Lower leg skin (tissue), 4 donors: Measurements from ENCODE around the gene OSBP2. TPM values are rescaled to one million over a fixed set of nuclear protein-coding genes. Genes with fewer than 3 reads are reported as not detected.

Experiments
- DNase-seq, 2 donors: peaks; one replicate each; pipeline ENCODE4 v3.0.0-alpha.2; 2019; ENCODE audit warnings: low spot score in 2 of 2
- H3K4me3 ChIP-seq: fragments of 200-600 bp; sonication (generic); 2 replicates; pipeline ENCODE4 v1.5.1; 2017; ENCODE audit warnings: mild to moderate bottlenecking, low read depth; ENCODE audit not compliant: poor library complexity, severe bottlenecking
- CTCF ChIP-seq, 3 donors: fragments of 450-650 bp; IDR thresholded peaks; one replicate each; pipeline ENCODE4 v1.5.1; 2016; ENCODE audit warnings: antibody characterized with exemption in 3 of 3, mild to moderate bottlenecking in 3 of 3, moderate library complexity in 2 of 3
- POLR2A ChIP-seq, 2 donors: fragments of 450-650 bp; IDR thresholded peaks; one replicate each; pipeline ENCODE4 v1.6.1; 2016 to 2017; ENCODE audit warnings: antibody characterized with exemption in 2 of 2, mild to moderate bottlenecking in 1 of 2, moderate library complexity in 1 of 2
- WGBS, 2 donors: methylation state at CpG; one replicate each; pipeline ENCODE4 v1.1.5; 2018; 5-methylcytosine and 5-hydroxymethylcytosine counted together
- intact Hi-C: fragments of 100-400 bp; cut with DNase I; formaldehyde crosslinking; loops from one replicate; pipeline ENCODE4 v1.15.0; 2023; ENCODE audit warnings: low total_unique reads
- total RNA-seq, 4 donors: library from RNA; depleted of rRNA; stranded (reverse); fragments of >200 nt; gene quantifications; one replicate each; pipeline ENCODE4 v1.1.0, GENCODE V29; 2016

The OSBP2 gene
- total RNA-seq, 4 donors from 2014 or later: 7.2 to 13.3 (median 10.0) TPM

GRCh38 chr22:30932661-30933060 lies 238.0 kb downstream of the OSBP2 start:
- peak in 1 of 2 donors; percentile 31 for DNase-seq
- TF ChIP-seq CTCF (IDR thresholded peaks at IDR 0.05): no peak
- no peak for TF ChIP-seq POLR2A (IDR thresholded peaks at IDR 0.05)
- 96% methylated on average over 16 of the region's 16 CpGs for WGBS, 2 donors
- no peak overlapping the region for H3K4me3 ChIP-seq
- intact Hi-C loops: no loop called here

- intact Hi-C loops: no loop called here
Observed at GRCh38 chr22:30933457-30933856, 238.8 kb downstream of the OSBP2 start.

GRCh38 chr22:30934053-30934452 lies 239.4 kb downstream of the OSBP2 start:
- no peak overlapping the region for H3K4me3 ChIP-seq
- TF ChIP-seq POLR2A (IDR thresholded peaks at IDR 0.05): no peak
- TF ChIP-seq CTCF (IDR thresholded peaks at IDR 0.05): no peak
- intact Hi-C loops: no loop called here
- no peak for DNase-seq
- WGBS, 2 donors: 94 to 98% methylated on average over 8 of the region's 8 CpGs

More at GRCh38 chr22:30933457-30933856, 238.8 kb downstream of the OSBP2 start:
- DNase-seq: peak in 1 of 2 donors; percentile 63
- WGBS, 2 donors: 87 to 90% methylated on average over 7 of the region's 7 CpGs
- no peak overlapping the region for H3K4me3 ChIP-seq
- no peak for TF ChIP-seq CTCF (IDR thresholded peaks at IDR 0.05)
- no peak for TF ChIP-seq POLR2A (IDR thresholded peaks at IDR 0.05)

- intact Hi-C loops: no loop called here
- TF ChIP-seq POLR2A (IDR thresholded peaks at IDR 0.05) (no peak), CTCF (IDR thresholded peaks at IDR 0.05) (no peak)
- no peak for DNase-seq
- WGBS, 2 donors: 72 to 94% methylated on average over 7 of the region's 7 CpGs
- no peak overlapping the region for H3K4me3 ChIP-seq
Observed at GRCh38 chr22:30940685-30941362, 246.2 kb downstream of the OSBP2 start.

GRCh38 chr22:30941363-30941740 lies 246.7 kb downstream of the OSBP2 start:
- intact Hi-C loops: no loop called here
- TF ChIP-seq POLR2A (IDR thresholded peaks at IDR 0.05) (no peak), CTCF (IDR thresholded peaks at IDR 0.05) (no peak)
- H3K4me3 ChIP-seq: no peak overlapping the region
- no peak for DNase-seq
- 93 to 95% methylated on average over 11 of the region's 11 CpGs for WGBS, 2 donors

GRCh38 chr22:30943368-30943767 lies 248.7 kb downstream of the OSBP2 start:
- intact Hi-C loops: no loop called here
- no peak overlapping the region for H3K4me3 ChIP-seq
- WGBS, 2 donors: 78% methylated on average over 3 of the region's 3 CpGs
- TF ChIP-seq POLR2A (IDR thresholded peaks at IDR 0.05): no peak
- no peak for TF ChIP-seq CTCF (IDR thresholded peaks at IDR 0.05)
- no peak for DNase-seq
